ENCODE results near the gene CATSPERZ. TPM values are rescaled to one million over a fixed set of nuclear protein-coding genes. Genes with fewer than 3 reads are reported as not detected.

Gene CATSPERZ
- total RNA-seq, 2 donors from 2014 or later: not detected

- H3K9ac ChIP-seq (ENCODE audit: extremely low read depth, low read length, poor library complexity, severe bottlenecking): peak overlapping the region; percentile 93
- peaks cover 47% of the 10 kb centered on the region for H3K36me3 ChIP-seq (ENCODE audit: control insufficient read depth, insufficient read depth, low read length)
- peak overlapping the region; percentile 98 for H3K27ac ChIP-seq (ENCODE audit: low read depth, low read length)
- no peaks in the 10 kb centered on the region for H3K27me3 ChIP-seq (ENCODE audit: control insufficient read depth, insufficient read depth, low read length, poor library complexity, severe bottlenecking)
- peak; percentile 82 for DNase-seq
- TF ChIP-seq, protein P1, sequence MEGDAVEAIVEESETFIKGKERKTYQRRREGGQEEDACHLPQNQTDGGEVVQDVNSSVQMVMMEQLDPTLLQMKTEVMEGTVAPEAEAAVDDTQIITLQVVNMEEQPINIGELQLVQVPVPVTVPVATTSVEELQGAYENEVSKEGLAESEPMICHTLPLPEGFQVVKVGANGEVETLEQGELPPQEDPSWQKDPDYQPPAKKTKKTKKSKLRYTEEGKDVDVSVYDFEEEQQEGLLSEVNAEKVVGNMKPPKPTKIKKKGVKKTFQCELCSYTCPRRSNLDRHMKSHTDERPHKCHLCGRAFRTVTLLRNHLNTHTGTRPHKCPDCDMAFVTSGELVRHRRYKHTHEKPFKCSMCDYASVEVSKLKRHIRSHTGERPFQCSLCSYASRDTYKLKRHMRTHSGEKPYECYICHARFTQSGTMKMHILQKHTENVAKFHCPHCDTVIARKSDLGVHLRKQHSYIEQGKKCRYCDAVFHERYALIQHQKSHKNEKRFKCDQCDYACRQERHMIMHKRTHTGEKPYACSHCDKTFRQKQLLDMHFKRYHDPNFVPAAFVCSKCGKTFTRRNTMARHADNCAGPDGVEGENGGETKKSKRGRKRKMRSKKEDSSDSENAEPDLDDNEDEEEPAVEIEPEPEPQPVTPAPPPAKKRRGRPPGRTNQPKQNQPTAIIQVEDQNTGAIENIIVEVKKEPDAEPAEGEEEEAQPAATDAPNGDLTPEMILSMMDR (conservative IDR thresholded peaks at IDR 0.05): peak; percentile 57
- peaks cover 46% of the 10 kb centered on the region for H3K36me3 Mint-ChIP-seq (ENCODE audit: low read depth)
- peak overlapping the region; percentile 94 for H3K4me3 Mint-ChIP-seq
- no peaks in the 10 kb centered on the region for H3K9me3 Mint-ChIP-seq
- peak overlapping the region; percentile 99 for H3K27ac Mint-ChIP-seq
- H3K4me3 ChIP-seq (ENCODE audit: low read length): peak overlapping the region; percentile 84
- H3K9me3 ChIP-seq (ENCODE audit: control insufficient read depth, low read length): no peaks in the 10 kb centered on the region
- H3K4me1 Mint-ChIP-seq: peaks cover 12% of the 10 kb centered on the region
- H3K27me3 Mint-ChIP-seq (ENCODE audit: insufficient read depth): no peaks in the 10 kb centered on the region
- H3K4me1 ChIP-seq (ENCODE audit: control insufficient read depth, insufficient read depth, low read length): peaks cover 5% of the 10 kb centered on the region
- WGBS, 2 experiments (ENCODE audit: insufficient coverage in 1 of 2, insufficient read length in 1 of 2): 1 to 9% methylated on average over 16 to 32 of the region's 32 CpGs
Measured at GRCh38 chr11:64316672-64317324, 16.6 kb downstream of the CATSPERZ start.

DNA sequence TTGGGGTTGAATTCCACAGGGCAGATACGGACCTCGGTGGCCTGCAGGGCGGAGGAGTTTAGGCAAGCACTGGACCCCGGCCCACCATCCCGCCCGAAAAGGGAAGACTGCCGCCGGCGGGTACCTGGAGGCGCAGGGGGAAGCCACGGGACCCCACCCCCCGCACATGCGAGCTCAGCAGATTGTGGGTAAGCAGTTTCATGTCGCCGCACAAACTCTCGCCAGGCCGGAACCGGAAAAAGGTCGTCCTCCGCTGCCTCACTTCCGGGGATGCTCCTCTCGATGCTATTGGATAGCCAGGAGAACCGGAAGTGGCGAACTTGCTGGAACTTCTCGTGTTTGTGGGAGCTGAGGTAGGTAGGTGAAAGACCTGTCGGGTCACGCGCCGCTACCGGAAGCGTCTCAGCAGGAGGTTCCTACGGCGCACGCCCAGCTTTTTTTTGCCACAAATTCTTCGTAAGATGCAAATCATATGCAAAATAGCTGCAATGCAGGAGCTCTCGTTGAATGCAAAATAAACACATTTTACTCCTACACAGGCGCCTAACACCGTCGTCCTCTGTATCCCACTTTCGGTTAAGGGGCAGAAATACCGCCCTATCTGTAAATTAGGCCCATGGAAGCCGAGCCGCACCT lies 17.3 kb downstream of the CATSPERZ start, which contains the start of gene TRMT112:
TSS of gene TRMT112 (minus strand) at position 235 of the 636 bp plus-strand sequence. CDS start at position 202, 33 bp downstream.
- Histone ChIP-seq H3K9me3 (ENCODE audit: control insufficient read depth, low read length) (no peaks in the 10 kb centered on the region), H3K4me3 (ENCODE audit: low read length) (peak within 1 kb of the TSS; percentile 84), H3K9ac (ENCODE audit: extremely low read depth, low read length, poor library complexity, severe bottlenecking) (peak within 1 kb of the TSS; percentile 93), H3K27me3 (ENCODE audit: control insufficient read depth, insufficient read depth, low read length, poor library complexity, severe bottlenecking) (no peaks in the 10 kb centered on the region), H3K4me1 (ENCODE audit: control insufficient read depth, insufficient read depth, low read length) (peaks cover 5% of the 10 kb centered on the region), H3K36me3 (ENCODE audit: control insufficient read depth, insufficient read depth, low read length) (peaks cover 51% of the 10 kb centered on the region), H3K27ac (ENCODE audit: low read depth, low read length) (peak within 1 kb of the TSS; percentile 98)
- DNase-seq: peak; percentile 98
- peaks cover 12% of the 10 kb centered on the region for H3K4me1 Mint-ChIP-seq
- TF ChIP-seq, protein P1 (conservative IDR thresholded peaks at IDR 0.05): no peak
- no peaks in the 10 kb centered on the region for H3K27me3 Mint-ChIP-seq (ENCODE audit: insufficient read depth)
- H3K27ac Mint-ChIP-seq: peak within 1 kb of the TSS; percentile 99
- peak within 1 kb of the TSS; percentile 94 for H3K4me3 Mint-ChIP-seq
- no peaks in the 10 kb centered on the region for H3K9me3 Mint-ChIP-seq
- peaks cover 47% of the 10 kb centered on the region for H3K36me3 Mint-ChIP-seq (ENCODE audit: low read depth)
- WGBS, 2 experiments (ENCODE audit: insufficient coverage in 1 of 2, insufficient read length in 1 of 2): 0% methylated on average over 40 to 43 of the region's 43 CpGs

GRCh38 chr11:64317961-64318765 lies 18.0 kb downstream of the CATSPERZ start, which contains the start of gene PRDX5:
Gene PRDX5 (plus strand): TSS chr11:64318121. CDS start chr11:64318216, 95 bp downstream.
- Mint-ChIP-seq H3K9me3 (no peaks in the 10 kb centered on the region), H3K36me3 (ENCODE audit: low read depth) (peaks cover 42% of the 10 kb centered on the region), H3K27me3 (ENCODE audit: insufficient read depth) (no peaks in the 10 kb centered on the region), H3K4me3 (peak within 1 kb of the TSS; percentile 94), H3K4me1 (peaks cover 12% of the 10 kb centered on the region), H3K27ac (peak within 1 kb of the TSS; percentile 99)
- no peaks in the 10 kb centered on the region for H3K9me3 ChIP-seq (ENCODE audit: control insufficient read depth, low read length)
- H3K9ac ChIP-seq (ENCODE audit: extremely low read depth, low read length, poor library complexity, severe bottlenecking): peak within 1 kb of the TSS; percentile 93
- H3K27ac ChIP-seq (ENCODE audit: low read depth, low read length): peak within 1 kb of the TSS; percentile 98
- WGBS, 2 experiments (ENCODE audit: insufficient coverage in 1 of 2, insufficient read length in 1 of 2): 0 to 1% methylated on average over 39 to 61 of the region's 61 CpGs
- DNase-seq: peak; percentile 97
- peaks cover 5% of the 10 kb centered on the region for H3K4me1 ChIP-seq (ENCODE audit: control insufficient read depth, insufficient read depth, low read length)
- TF ChIP-seq, protein P1 (conservative IDR thresholded peaks at IDR 0.05): peak; percentile 46
- H3K27me3 ChIP-seq (ENCODE audit: control insufficient read depth, insufficient read depth, low read length, poor library complexity, severe bottlenecking): no peaks in the 10 kb centered on the region
- H3K36me3 ChIP-seq (ENCODE audit: control insufficient read depth, insufficient read depth, low read length): peaks cover 51% of the 10 kb centered on the region
- peak within 1 kb of the TSS; percentile 84 for H3K4me3 ChIP-seq (ENCODE audit: low read length)

Data from endodermal cell (in vitro differentiated cells).